C4-2B (cell line): Measurements from ENCODE around the gene ZMAT5.

Source experiments
- CTCF ChIP-seq: fragments of 450-650 bp; conservative IDR thresholded peaks from 2 replicates; pipeline ENCODE4 v1.5.1; 2017; ENCODE audit warnings: mild to moderate bottlenecking
- ZFX ChIP-seq: fragments of 450-650 bp; IDR thresholded peaks from 2 replicates; pipeline ENCODE4 v1.6.1; 2017

GRCh38 chr22:29813126-29813525 lies 46.3 kb upstream of the ZMAT5 start:
- TF ChIP-seq CTCF: no peak
- TF ChIP-seq ZFX: no peak
